Activated naive CD8-positive, alpha-beta T cell treated with anti-CD3 and anti-CD28 coated beads, Interleukin-2, amount 10 ng/mL, durations not matched to agents 7 days and 5 days (primary cell): ENCODE results near the gene CBFA2T3. TPM values are rescaled to one million over a fixed set of nuclear protein-coding genes. Genes with fewer than 3 reads are reported as not detected.

Experiments
- ATAC-seq: fragments of 150-1000 bp; cut with Tn5 transposase; one replicate; pipeline ENCODE4 v1.10.0; 2021; ENCODE audit warnings: low read depth, moderate library complexity
- POLR2A ChIA-PET: fragments of 350-600 bp; sonication (Branson Sonifier 250); formaldehyde crosslinking; loops from one replicate; lab custom pipeline; 2021; ENCODE audit warnings: antibody characterized with exemption; lab: Charles Lee
- DNase-seq: peaks from one replicate; pipeline ENCODE4 v3.0.0; 2021
- H3K27ac Mint-ChIP-seq: one replicate; pipeline ENCODE4 v1.8.0; 2022; ENCODE audit warnings: mild to moderate bottlenecking, mixed read lengths
- H3K27me3 Mint-ChIP-seq: one replicate; pipeline ENCODE4 v1.8.0; 2022; ENCODE audit warnings: mild to moderate bottlenecking, moderate library complexity, mixed read lengths
- H3K36me3 Mint-ChIP-seq: one replicate; pipeline ENCODE4 v1.8.0; 2021; ENCODE audit warnings: mild to moderate bottlenecking, mixed read lengths
- H3K4me1 Mint-ChIP-seq: one replicate; pipeline ENCODE4 v1.8.0; 2021; ENCODE audit warnings: mixed read lengths
- H3K4me3 Mint-ChIP-seq: one replicate; pipeline ENCODE4 v1.8.0; 2022; ENCODE audit warnings: mild to moderate bottlenecking, moderate library complexity, mixed read lengths
- H3K9me3 Mint-ChIP-seq: one replicate; pipeline ENCODE4 v1.8.0; 2021; ENCODE audit warnings: mixed read lengths
- total RNA-seq, 2 experiments: library from RNA; stranded (reverse); gene quantifications; one replicate each; pipeline ENCODE4 v1.2.3, GENCODE V29; 2021

Gene CBFA2T3
- total RNA-seq, 2 experiments from 2014 or later, result 0.08 to 0.26 TPM

- no peak overlapping the region for H3K4me3 Mint-ChIP-seq
- POLR2A ChIA-PET, result no interaction called here
- no peaks in the 10 kb centered on the region for H3K36me3 Mint-ChIP-seq
- peaks cover 20% of the 10 kb centered on the region for H3K27me3 Mint-ChIP-seq
- H3K27ac Mint-ChIP-seq, result no peak overlapping the region
- ATAC-seq (no peak), DNase-seq (no peak)
- H3K9me3 Mint-ChIP-seq, result peaks cover 3% of the 10 kb centered on the region
- H3K4me1 Mint-ChIP-seq, result peaks cover 3% of the 10 kb centered on the region
Measured at GRCh38 chr16:88934066-88934667, 42.8 kb downstream of the CBFA2T3 start.

- POLR2A ChIA-PET, result no interaction called here
- no peaks in the 10 kb centered on the region for H3K36me3 Mint-ChIP-seq
- H3K9me3 Mint-ChIP-seq, result peaks cover 3% of the 10 kb centered on the region
- H3K4me1 Mint-ChIP-seq, result no peaks in the 10 kb centered on the region
- no peak for DNase-seq
- H3K27me3 Mint-ChIP-seq, result peaks cover 13% of the 10 kb centered on the region
- no peak overlapping the region for H3K4me3 Mint-ChIP-seq
- no peak overlapping the region for H3K27ac Mint-ChIP-seq
- no peak for ATAC-seq
Measured at GRCh38 chr16:88932929-88933328, 44.1 kb downstream of the CBFA2T3 start.

- H3K9me3 Mint-ChIP-seq, result peaks cover 3% of the 10 kb centered on the region
- H3K27me3 Mint-ChIP-seq, result peaks cover 6% of the 10 kb centered on the region
- POLR2A ChIA-PET, result no interaction called here
- no peak overlapping the region for H3K4me3 Mint-ChIP-seq
- H3K4me1 Mint-ChIP-seq, result no peaks in the 10 kb centered on the region
- ATAC-seq (no peak), DNase-seq (no peak)
- no peaks in the 10 kb centered on the region for H3K36me3 Mint-ChIP-seq
- no peak overlapping the region for H3K27ac Mint-ChIP-seq
Measured at GRCh38 chr16:88931936-88932335, 45.1 kb downstream of the CBFA2T3 start.

- H3K27me3 Mint-ChIP-seq, result peaks cover 2% of the 10 kb centered on the region
- peaks cover 3% of the 10 kb centered on the region for H3K9me3 Mint-ChIP-seq
- H3K4me1 Mint-ChIP-seq, result no peaks in the 10 kb centered on the region
- H3K4me3 Mint-ChIP-seq, result no peak overlapping the region
- ATAC-seq, result no peak
- H3K36me3 Mint-ChIP-seq, result no peaks in the 10 kb centered on the region
- H3K27ac Mint-ChIP-seq, result no peak overlapping the region
- POLR2A ChIA-PET, result no interaction called here
- no peak for DNase-seq
Measured at GRCh38 chr16:88931373-88931900, 45.6 kb downstream of the CBFA2T3 start.

- peaks cover 3% of the 10 kb centered on the region for H3K9me3 Mint-ChIP-seq
- H3K27ac Mint-ChIP-seq, result no peak overlapping the region
- DNase-seq (no peak), ATAC-seq (no peak)
- no peak overlapping the region for H3K4me3 Mint-ChIP-seq
- no peaks in the 10 kb centered on the region for H3K4me1 Mint-ChIP-seq
- H3K27me3 Mint-ChIP-seq, result no peaks in the 10 kb centered on the region
- H3K36me3 Mint-ChIP-seq, result no peaks in the 10 kb centered on the region
- POLR2A ChIA-PET, result no interaction called here
Measured at GRCh38 chr16:88930716-88931115, 46.3 kb downstream of the CBFA2T3 start.

GRCh38 chr16:88929091-88929445 lies 47.9 kb downstream of the CBFA2T3 start:
- Mint-ChIP-seq H3K4me3 (no peak overlapping the region), H3K27me3 (no peaks in the 10 kb centered on the region), H3K9me3 (peaks cover 3% of the 10 kb centered on the region), H3K4me1 (no peaks in the 10 kb centered on the region), H3K27ac (no peak overlapping the region), H3K36me3 (no peaks in the 10 kb centered on the region)
- no peak for ATAC-seq
- DNase-seq, result no peak
- POLR2A ChIA-PET, result no interaction called here

- no peaks in the 10 kb centered on the region for H3K4me1 Mint-ChIP-seq
- POLR2A ChIA-PET, result no interaction called here
- no peak overlapping the region for H3K4me3 Mint-ChIP-seq
- DNase-seq, result no peak
- H3K27me3 Mint-ChIP-seq, result no peaks in the 10 kb centered on the region
- H3K27ac Mint-ChIP-seq, result no peak overlapping the region
- H3K9me3 Mint-ChIP-seq, result peaks cover 3% of the 10 kb centered on the region
- no peaks in the 10 kb centered on the region for H3K36me3 Mint-ChIP-seq
- ATAC-seq, result no peak
Measured at GRCh38 chr16:88928405-88929090, 48.5 kb downstream of the CBFA2T3 start.

- H3K4me1 Mint-ChIP-seq, result no peaks in the 10 kb centered on the region
- H3K36me3 Mint-ChIP-seq, result no peaks in the 10 kb centered on the region
- DNase-seq (no peak), ATAC-seq (no peak)
- H3K4me3 Mint-ChIP-seq, result no peak overlapping the region
- POLR2A ChIA-PET, result no interaction called here
- H3K9me3 Mint-ChIP-seq, result peaks cover 3% of the 10 kb centered on the region
- no peaks in the 10 kb centered on the region for H3K27me3 Mint-ChIP-seq
- H3K27ac Mint-ChIP-seq, result no peak overlapping the region
Measured at GRCh38 chr16:88927661-88928060, 49.3 kb downstream of the CBFA2T3 start.

GRCh38 chr16:88927010-88927409 lies 50.0 kb downstream of the CBFA2T3 start:
- Mint-ChIP-seq H3K4me3 (no peak overlapping the region), H3K27me3 (no peaks in the 10 kb centered on the region), H3K36me3 (no peaks in the 10 kb centered on the region), H3K4me1 (no peaks in the 10 kb centered on the region), H3K27ac (no peak overlapping the region), H3K9me3 (peaks cover 3% of the 10 kb centered on the region)
- POLR2A ChIA-PET, result no interaction called here
- no peak for DNase-seq
- ATAC-seq, result no peak

GRCh38 chr16:88926374-88926990 lies 50.5 kb downstream of the CBFA2T3 start:
- POLR2A ChIA-PET, result no interaction called here
- ATAC-seq (no peak), DNase-seq (no peak)
- Mint-ChIP-seq H3K4me3 (no peak overlapping the region), H3K27ac (no peak overlapping the region), H3K27me3 (peaks cover 2% of the 10 kb centered on the region), H3K9me3 (peaks cover 3% of the 10 kb centered on the region), H3K4me1 (no peaks in the 10 kb centered on the region), H3K36me3 (no peaks in the 10 kb centered on the region)

GRCh38 chr16:88925540-88925887 lies 51.5 kb downstream of the CBFA2T3 start:
- Mint-ChIP-seq H3K4me3 (no peak overlapping the region), H3K27ac (no peak overlapping the region), H3K4me1 (peaks cover 3% of the 10 kb centered on the region), H3K9me3 (peaks cover 3% of the 10 kb centered on the region), H3K36me3 (no peaks in the 10 kb centered on the region), H3K27me3 (peaks cover 2% of the 10 kb centered on the region)
- DNase-seq (no peak), ATAC-seq (no peak)
- POLR2A ChIA-PET, result no interaction called here

- no peak for DNase-seq
- POLR2A ChIA-PET, result no interaction called here
- Mint-ChIP-seq H3K4me1 (peaks cover 3% of the 10 kb centered on the region), H3K9me3 (no peaks in the 10 kb centered on the region), H3K27me3 (peaks cover 2% of the 10 kb centered on the region), H3K4me3 (no peak overlapping the region), H3K27ac (no peak overlapping the region), H3K36me3 (no peaks in the 10 kb centered on the region)
- ATAC-seq, result peak; percentile 27
Measured at GRCh38 chr16:88924834-88925539, 52.0 kb downstream of the CBFA2T3 start.

- H3K27me3 Mint-ChIP-seq, result peaks cover 2% of the 10 kb centered on the region
- no peak overlapping the region for H3K4me3 Mint-ChIP-seq
- POLR2A ChIA-PET, result no interaction called here
- ATAC-seq, result no peak
- H3K9me3 Mint-ChIP-seq, result no peaks in the 10 kb centered on the region
- no peak overlapping the region for H3K27ac Mint-ChIP-seq
- H3K36me3 Mint-ChIP-seq, result no peaks in the 10 kb centered on the region
- DNase-seq, result no peak
- peaks cover 3% of the 10 kb centered on the region for H3K4me1 Mint-ChIP-seq
Measured at GRCh38 chr16:88923926-88924833, 52.8 kb downstream of the CBFA2T3 start.
